ENCODE data around the gene DAAM2.

- TF ChIP-seq EP300 (IDR thresholded peaks at IDR 0.05; ENCODE audit: borderline replicate concordance) (no peak), NFIC (IDR thresholded peaks at IDR 0.05) (no peak), FOXM1 (IDR thresholded peaks at IDR 0.05; ENCODE audit: borderline replicate concordance, low read depth) (no peak), RAD21 (IDR thresholded peaks at IDR 0.05; ENCODE audit: low read depth) (no peak), MAX (IDR thresholded peaks at IDR 0.05) (no peak)
These were observed 119.4 kb downstream of the DAAM2 start for GRCh38 chr6:39911513-39912125.
